ENCODE results near the gene KRT6C.

DNA sequence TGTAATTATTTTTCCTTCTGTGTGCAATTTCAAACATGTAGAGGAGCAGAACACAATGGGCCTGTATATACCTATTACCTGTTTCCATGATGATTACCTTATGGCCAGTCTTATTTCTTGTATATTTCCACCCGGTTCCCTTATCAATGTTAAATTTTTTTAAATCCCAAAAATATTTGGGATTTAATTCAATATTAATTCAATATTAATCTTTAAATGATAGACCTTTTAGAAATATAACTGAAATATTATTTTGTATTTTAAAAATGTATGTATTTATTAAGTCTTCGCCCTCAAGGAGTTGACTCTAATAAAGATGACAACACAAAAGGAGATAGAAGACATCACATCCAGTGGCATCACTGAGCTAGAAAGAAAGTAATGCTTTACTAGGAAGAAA, 607 bp upstream of the KRT6C start:
- no peak for TF ChIP-seq ZNF48 (tag by site-specific recombination; IDR thresholded peaks at IDR 0.05)
- TF ChIP-seq, protein P1, sequence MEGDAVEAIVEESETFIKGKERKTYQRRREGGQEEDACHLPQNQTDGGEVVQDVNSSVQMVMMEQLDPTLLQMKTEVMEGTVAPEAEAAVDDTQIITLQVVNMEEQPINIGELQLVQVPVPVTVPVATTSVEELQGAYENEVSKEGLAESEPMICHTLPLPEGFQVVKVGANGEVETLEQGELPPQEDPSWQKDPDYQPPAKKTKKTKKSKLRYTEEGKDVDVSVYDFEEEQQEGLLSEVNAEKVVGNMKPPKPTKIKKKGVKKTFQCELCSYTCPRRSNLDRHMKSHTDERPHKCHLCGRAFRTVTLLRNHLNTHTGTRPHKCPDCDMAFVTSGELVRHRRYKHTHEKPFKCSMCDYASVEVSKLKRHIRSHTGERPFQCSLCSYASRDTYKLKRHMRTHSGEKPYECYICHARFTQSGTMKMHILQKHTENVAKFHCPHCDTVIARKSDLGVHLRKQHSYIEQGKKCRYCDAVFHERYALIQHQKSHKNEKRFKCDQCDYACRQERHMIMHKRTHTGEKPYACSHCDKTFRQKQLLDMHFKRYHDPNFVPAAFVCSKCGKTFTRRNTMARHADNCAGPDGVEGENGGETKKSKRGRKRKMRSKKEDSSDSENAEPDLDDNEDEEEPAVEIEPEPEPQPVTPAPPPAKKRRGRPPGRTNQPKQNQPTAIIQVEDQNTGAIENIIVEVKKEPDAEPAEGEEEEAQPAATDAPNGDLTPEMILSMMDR (tag by site-specific recombination; IDR thresholded peaks at IDR 0.05) = no peak

Data from HEK293 (cell line).